Cardiac fibroblast (primary cell): Measurements from ENCODE around the gene OR2V1.
A peak's percentile ranks its signal among the peaks of the same experiment; 100 is the strongest.
"Not testable (repeated sequence)": the region's sequence is repeated elsewhere in the genome, so short reads cannot be mapped to it uniquely, and the experiment has no call there.

Source experiments
- DNase-seq, 2 donors: peaks; one replicate each; pipeline versions ENCODE4 v3.0.0 to v3.0.0-alpha.2; 2010; ENCODE audit warnings: low read depth in 2 of 2
- H3K4me3 ChIP-seq, 2 donors: replicated peaks in 1 of 2; 1 replicate in 1 of 2; 2 replicates in 1 of 2; pipeline ENCODE4 v1.5.1; 2011; ENCODE audit warnings: low read depth in 2 of 2, low read length in 2 of 2, mild to moderate bottlenecking in 2 of 2, moderate library complexity in 1 of 2
- TF ChIP-seq, protein P1 (sequence below): IDR thresholded peaks from one replicate; pipeline ENCODE4 v1.5.1; 2011; ENCODE audit warnings: low read depth, mild to moderate bottlenecking, low read length, inconsistent platforms

The OR2V1 gene

DNA sequence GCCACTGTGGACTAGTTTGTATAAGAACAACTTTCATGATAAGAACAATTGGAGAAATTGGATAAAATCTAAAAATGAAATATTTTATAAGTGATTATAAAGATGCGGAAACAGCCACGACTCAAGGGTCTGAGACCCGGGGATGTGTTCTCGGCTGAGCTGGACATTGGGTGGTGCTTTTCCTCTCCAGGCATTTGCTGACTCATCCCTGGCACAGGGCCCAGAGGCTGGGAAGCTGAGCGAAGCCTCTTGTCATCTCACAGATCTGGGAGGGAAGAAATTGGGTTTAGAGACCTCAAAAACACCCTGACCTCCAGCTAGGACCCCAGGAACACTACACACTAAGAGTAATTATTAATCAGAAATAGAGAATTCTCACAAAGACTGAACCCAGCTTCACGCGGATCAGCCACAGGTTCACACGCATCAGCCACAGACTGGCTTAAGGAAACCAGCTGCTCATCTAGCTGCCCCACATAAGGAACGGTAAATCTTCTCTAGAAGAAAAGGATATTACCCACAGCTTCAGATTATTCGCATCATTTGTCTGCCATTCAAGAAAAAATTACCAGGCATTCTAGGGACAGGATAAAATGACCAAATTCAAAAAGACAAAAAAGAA is 2.8 kb upstream of the OR2V1 start:
- TF ChIP-seq, protein P1, sequence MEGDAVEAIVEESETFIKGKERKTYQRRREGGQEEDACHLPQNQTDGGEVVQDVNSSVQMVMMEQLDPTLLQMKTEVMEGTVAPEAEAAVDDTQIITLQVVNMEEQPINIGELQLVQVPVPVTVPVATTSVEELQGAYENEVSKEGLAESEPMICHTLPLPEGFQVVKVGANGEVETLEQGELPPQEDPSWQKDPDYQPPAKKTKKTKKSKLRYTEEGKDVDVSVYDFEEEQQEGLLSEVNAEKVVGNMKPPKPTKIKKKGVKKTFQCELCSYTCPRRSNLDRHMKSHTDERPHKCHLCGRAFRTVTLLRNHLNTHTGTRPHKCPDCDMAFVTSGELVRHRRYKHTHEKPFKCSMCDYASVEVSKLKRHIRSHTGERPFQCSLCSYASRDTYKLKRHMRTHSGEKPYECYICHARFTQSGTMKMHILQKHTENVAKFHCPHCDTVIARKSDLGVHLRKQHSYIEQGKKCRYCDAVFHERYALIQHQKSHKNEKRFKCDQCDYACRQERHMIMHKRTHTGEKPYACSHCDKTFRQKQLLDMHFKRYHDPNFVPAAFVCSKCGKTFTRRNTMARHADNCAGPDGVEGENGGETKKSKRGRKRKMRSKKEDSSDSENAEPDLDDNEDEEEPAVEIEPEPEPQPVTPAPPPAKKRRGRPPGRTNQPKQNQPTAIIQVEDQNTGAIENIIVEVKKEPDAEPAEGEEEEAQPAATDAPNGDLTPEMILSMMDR: no peak

DNA sequence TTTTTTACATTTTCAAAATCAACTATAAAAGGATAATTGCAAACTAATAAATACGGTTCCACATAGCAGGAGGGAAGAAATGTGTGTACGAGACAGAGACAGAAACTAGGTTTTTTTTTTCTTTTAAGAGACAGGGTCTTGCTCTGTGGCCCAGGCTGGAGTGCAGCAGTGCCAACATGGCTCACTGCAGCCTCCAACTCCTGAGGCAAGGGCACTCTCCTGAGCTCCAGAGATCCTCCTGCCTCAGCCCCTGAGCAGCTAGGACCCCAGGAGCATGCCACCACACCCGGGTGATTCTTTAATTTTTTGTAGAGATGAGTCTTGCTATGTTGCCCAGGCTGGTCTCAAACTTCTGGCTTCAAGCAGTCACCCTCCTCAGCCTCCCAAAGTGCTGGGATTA is 2.1 kb upstream of the OR2V1 start:
- TF ChIP-seq, protein P1: no peak
- DNase-seq: no peak
- H3K4me3 ChIP-seq: no peak overlapping the region

More for the DNA sequence above, 2.8 kb upstream of the OR2V1 start:
- DNase-seq: peak; percentile 62 to 86
- no peak overlapping the region for H3K4me3 ChIP-seq

DNA sequence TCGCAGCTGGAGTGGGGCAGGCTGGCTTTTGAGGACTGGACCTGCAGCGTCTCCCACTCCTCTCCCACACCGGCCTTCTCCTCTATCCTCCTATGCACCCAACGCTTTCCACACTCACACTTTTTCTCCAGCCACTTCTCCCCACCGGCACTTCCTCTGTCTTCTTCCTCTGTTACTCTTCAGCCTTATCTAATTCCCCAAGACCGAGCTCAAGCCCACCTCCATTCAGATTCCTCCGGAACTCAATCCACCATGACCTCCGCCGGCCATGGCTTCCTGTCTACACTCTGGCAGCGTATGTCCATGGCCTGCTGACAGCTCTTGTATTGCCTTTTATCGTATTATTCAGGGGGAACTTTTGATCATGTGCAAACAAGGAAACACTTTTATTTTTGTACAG is 545 bp upstream of the OR2V1 start:
- no peak for DNase-seq
- H3K4me3 ChIP-seq: no peak overlapping the region
- TF ChIP-seq, protein P1: no peak

DNA sequence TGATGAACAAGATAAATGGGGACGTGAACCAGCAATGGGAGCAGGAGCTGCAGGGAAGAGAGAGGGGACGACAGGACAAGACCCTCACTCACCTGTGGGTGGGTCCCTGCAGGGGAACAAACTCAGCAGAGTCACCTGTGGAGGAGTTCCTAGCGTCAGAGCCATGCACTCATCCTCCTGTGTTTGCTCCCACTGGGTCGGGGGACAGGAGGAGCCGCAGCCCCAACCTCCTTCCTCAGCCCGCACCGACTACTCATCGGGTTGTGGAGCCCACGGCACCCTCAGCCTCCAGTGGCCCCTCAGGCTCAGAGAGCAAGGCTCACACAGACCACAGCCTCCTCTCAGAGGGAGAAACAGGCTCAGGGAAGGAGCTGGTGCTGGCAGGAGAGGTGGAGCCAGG is 888 bp downstream of the OR2V1 start:
- not testable (repeated sequence) for DNase-seq, H3K4me3 ChIP-seq

DNA sequence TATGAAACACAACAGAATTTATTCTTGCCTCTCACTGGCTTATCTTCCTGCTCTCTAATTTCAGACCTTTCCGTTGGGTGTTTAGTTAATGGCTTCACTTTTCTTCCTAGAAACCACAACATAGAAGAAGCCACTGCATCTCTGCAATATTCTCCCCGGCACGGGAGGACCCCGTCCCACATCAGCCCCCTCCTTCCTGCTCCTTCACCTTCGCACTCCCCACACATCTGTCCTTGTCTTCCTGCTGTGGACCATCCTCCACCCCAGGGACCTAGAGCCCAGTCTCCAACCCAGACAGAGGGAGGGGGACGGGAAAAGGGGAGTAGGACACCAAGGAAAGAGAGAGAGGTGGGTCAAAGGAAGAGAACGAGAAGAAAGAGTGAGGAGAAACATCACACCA is 1.4 kb downstream of the OR2V1 start:
- DNase-seq: no peak
- H3K4me3 ChIP-seq: no peak overlapping the region
- TF ChIP-seq, protein P1: no peak

DNA sequence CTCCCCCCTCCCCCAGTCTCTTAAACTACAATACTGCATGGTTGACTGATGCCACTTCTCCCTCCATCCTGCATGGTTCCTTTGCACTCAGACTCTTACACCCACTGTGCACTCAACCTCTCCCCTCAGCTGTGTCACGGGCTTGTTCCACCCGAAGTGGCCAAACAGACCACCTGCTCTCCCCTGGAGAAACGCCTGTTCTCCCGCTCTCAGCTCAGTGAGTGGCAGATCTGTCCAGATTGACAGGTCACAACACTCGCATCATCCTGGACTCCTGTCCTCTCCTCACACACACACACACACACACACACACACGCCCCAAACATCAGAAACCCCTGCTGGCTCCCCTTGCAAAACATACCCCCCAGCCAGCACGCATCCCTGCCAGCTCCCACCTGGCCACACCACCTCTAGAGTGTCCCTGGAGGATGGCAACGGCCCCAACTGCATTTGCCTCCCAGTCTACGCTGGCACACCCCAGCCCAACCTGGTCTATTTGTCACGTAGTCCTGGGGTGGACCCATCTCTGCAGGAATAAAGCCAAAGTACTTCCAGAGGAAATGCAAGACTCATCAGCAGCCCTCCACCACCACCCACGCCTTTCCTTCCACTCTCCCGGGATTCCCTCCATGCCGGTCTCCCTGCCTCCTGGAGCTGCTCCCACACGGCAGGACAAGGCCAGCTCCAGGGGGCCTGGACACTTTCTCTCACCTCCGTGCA is 2.9 kb downstream of the OR2V1 start:
- DNase-seq: no peak
- no peak overlapping the region for H3K4me3 ChIP-seq
- TF ChIP-seq, protein P1: no peak

DNA sequence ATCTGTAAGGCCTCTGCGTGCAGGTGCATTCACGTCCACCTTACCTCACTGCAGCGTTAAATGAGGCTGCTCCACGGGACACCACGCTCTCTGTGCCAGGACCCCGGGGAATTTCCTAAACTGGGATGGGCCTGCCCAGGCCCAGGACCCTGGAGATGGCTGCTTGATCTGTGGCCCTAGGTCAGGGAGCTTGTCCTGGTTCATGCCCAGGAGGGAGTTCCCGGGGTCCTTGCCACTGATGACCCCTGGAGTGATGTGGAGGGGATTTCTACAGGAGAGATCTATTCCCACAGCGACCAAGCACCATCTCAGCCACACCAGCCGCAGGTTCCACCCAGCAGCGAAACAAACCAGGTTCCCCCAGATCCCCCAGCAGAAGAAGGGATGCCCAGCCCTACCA is 3.5 kb downstream of the OR2V1 start:
- TF ChIP-seq, protein P1: no peak
- DNase-seq: no peak
- no peak overlapping the region for H3K4me3 ChIP-seq
